Measurements from ENCODE around the gene CDC14B.
A peak's percentile ranks its signal among the peaks of the same experiment; 100 is the strongest.

Gene CDC14B

GRCh38 chr9:96489482-96489979 lies 130.1 kb downstream of the CDC14B start:
- Histone ChIP-seq H2BK5ac (ENCODE audit: low read depth, low read length, poor library complexity, severe bottlenecking) (no peak overlapping the region), H3K9ac (ENCODE audit: low read length) (no peak overlapping the region), H2BK120ac (ENCODE audit: low read depth, low read length) (no peak overlapping the region), H3K4me3 (ENCODE audit: insufficient read depth in 1 of 2, low read depth in 1 of 2, low read length in 2 of 2) (no peak overlapping the region), H3K4me1 (ENCODE audit: control insufficient read depth, insufficient read depth, low read depth, low read length) (peaks cover 10% of the 10 kb centered on the region), H3K4ac (ENCODE audit: low read depth in 1 of 2, low read length in 2 of 2) (no peak overlapping the region), H3K79me1 (replicated peaks; ENCODE audit: low read length, poor library complexity, severe bottlenecking) (peaks cover 23% of the 10 kb centered on the region), H3K27me3 (ENCODE audit: control insufficient read depth in 1 of 2, insufficient read depth in 1 of 2, low read length in 2 of 2) (no peaks in the 10 kb centered on the region), H2AFZ (ENCODE audit: low read depth, low read length) (no peak overlapping the region), H4K91ac (ENCODE audit: low read length) (no peak overlapping the region), H3K36me3 (ENCODE audit: control insufficient read depth in 1 of 2, insufficient read depth in 2 of 2, low read depth in 1 of 2, low read length in 2 of 2) (peaks cover 59 to 75% of the 10 kb centered on the region in 2 experiments), H3K23ac (ENCODE audit: low read length in 2 of 2) (no peak overlapping the region), H3K14ac (ENCODE audit: low read length in 2 of 2) (no peak overlapping the region), H4K8ac (ENCODE audit: low read length) (no peak overlapping the region), H3K4me2 (ENCODE audit: low read length, poor library complexity, severe bottlenecking) (no peak overlapping the region), H2BK12ac (ENCODE audit: low read length in 2 of 2) (no peak overlapping the region), H3K18ac (ENCODE audit: low read depth in 1 of 2, low read length in 2 of 2) (no peak overlapping the region), H2AK5ac (ENCODE audit: low read length, severe bottlenecking) (no peak overlapping the region), H2BK15ac (ENCODE audit: low read depth, poor library complexity, severe bottlenecking) (no peak overlapping the region), H3K9me3 (ENCODE audit: control insufficient read depth, low read length) (no peaks in the 10 kb centered on the region), H3K27ac (ENCODE audit: low read length, poor library complexity, severe bottlenecking) (no peak overlapping the region)
- DNase-seq, result no peak
- 95% methylated on average over 12 of the region's 12 CpGs for WGBS

GRCh38 chr9:96487949-96488348 lies 131.7 kb downstream of the CDC14B start:
- Histone ChIP-seq H3K9me3 (ENCODE audit: control insufficient read depth, low read length) (no peaks in the 10 kb centered on the region), H3K27me3 (ENCODE audit: control insufficient read depth in 1 of 2, insufficient read depth in 1 of 2, low read length in 2 of 2) (no peaks in the 10 kb centered on the region), H3K9ac (ENCODE audit: low read length) (peak overlapping the region; percentile 83), H2BK120ac (ENCODE audit: low read depth, low read length) (no peak overlapping the region), H4K8ac (ENCODE audit: low read length) (no peak overlapping the region), H2AK5ac (ENCODE audit: low read length, severe bottlenecking) (no peak overlapping the region), H3K18ac (ENCODE audit: low read depth in 1 of 2, low read length in 2 of 2) (no peak overlapping the region), H3K4me3 (ENCODE audit: insufficient read depth in 1 of 2, low read depth in 1 of 2, low read length in 2 of 2) (no peak overlapping the region), H4K91ac (ENCODE audit: low read length) (no peak overlapping the region), H3K4me2 (ENCODE audit: low read length, poor library complexity, severe bottlenecking) (no peak overlapping the region), H3K27ac (ENCODE audit: low read length, poor library complexity, severe bottlenecking) (no peak overlapping the region), H3K4ac (ENCODE audit: low read depth in 1 of 2, low read length in 2 of 2) (no peak overlapping the region), H2BK5ac (ENCODE audit: low read depth, low read length, poor library complexity, severe bottlenecking) (no peak overlapping the region), H3K36me3 (ENCODE audit: control insufficient read depth in 1 of 2, insufficient read depth in 2 of 2, low read depth in 1 of 2, low read length in 2 of 2) (peaks cover 52 to 80% of the 10 kb centered on the region in 2 experiments), H3K23ac (ENCODE audit: low read length in 2 of 2) (no peak overlapping the region), H2BK12ac (ENCODE audit: low read length in 2 of 2) (peak overlapping the region in 1 of 2 experiments; percentile 18), H2AFZ (ENCODE audit: low read depth, low read length) (no peak overlapping the region), H2BK15ac (ENCODE audit: low read depth, poor library complexity, severe bottlenecking) (no peak overlapping the region), H3K4me1 (ENCODE audit: control insufficient read depth, insufficient read depth, low read depth, low read length) (peaks cover 9% of the 10 kb centered on the region), H3K14ac (ENCODE audit: low read length in 2 of 2) (no peak overlapping the region), H3K79me1 (replicated peaks; ENCODE audit: low read length, poor library complexity, severe bottlenecking) (peaks cover 24% of the 10 kb centered on the region)
- no peak for DNase-seq
- 94% methylated on average over 10 of the region's 10 CpGs for WGBS

- no peak for DNase-seq
- H3K36me3 ChIP-seq (ENCODE audit: control insufficient read depth in 1 of 2, insufficient read depth in 2 of 2, low read depth in 1 of 2, low read length in 2 of 2), result peaks cover 42 to 82% of the 10 kb centered on the region in 2 experiments
- 85% methylated on average over 1 of the region's 1 CpG for WGBS
- H3K27me3 ChIP-seq (ENCODE audit: control insufficient read depth in 1 of 2, insufficient read depth in 1 of 2, low read length in 2 of 2), result no peaks in the 10 kb centered on the region
- H2BK15ac ChIP-seq (ENCODE audit: low read depth, poor library complexity, severe bottlenecking), result no peak overlapping the region
- H4K8ac ChIP-seq (ENCODE audit: low read length), result no peak overlapping the region
- H3K4me2 ChIP-seq (ENCODE audit: low read length, poor library complexity, severe bottlenecking), result no peak overlapping the region
- H2BK12ac ChIP-seq (ENCODE audit: low read length in 2 of 2), result no peak overlapping the region
- no peak overlapping the region for H3K14ac ChIP-seq (ENCODE audit: low read length in 2 of 2)
- no peak overlapping the region for H3K4ac ChIP-seq (ENCODE audit: low read depth in 1 of 2, low read length in 2 of 2)
- H3K79me1 ChIP-seq (replicated peaks; ENCODE audit: low read length, poor library complexity, severe bottlenecking), result peaks cover 20% of the 10 kb centered on the region
- H3K4me1 ChIP-seq (ENCODE audit: control insufficient read depth, insufficient read depth, low read depth, low read length), result peaks cover 9% of the 10 kb centered on the region
- no peak overlapping the region for H2AK5ac ChIP-seq (ENCODE audit: low read length, severe bottlenecking)
- H3K9me3 ChIP-seq (ENCODE audit: control insufficient read depth, low read length), result no peaks in the 10 kb centered on the region
- H3K23ac ChIP-seq (ENCODE audit: low read length in 2 of 2), result no peak overlapping the region
- no peak overlapping the region for H2AFZ ChIP-seq (ENCODE audit: low read depth, low read length)
- no peak overlapping the region for H2BK120ac ChIP-seq (ENCODE audit: low read depth, low read length)
- H2BK5ac ChIP-seq (ENCODE audit: low read depth, low read length, poor library complexity, severe bottlenecking), result no peak overlapping the region
- no peak overlapping the region for H4K91ac ChIP-seq (ENCODE audit: low read length)
- H3K27ac ChIP-seq (ENCODE audit: low read length, poor library complexity, severe bottlenecking), result no peak overlapping the region
- peak overlapping the region; percentile 83 for H3K9ac ChIP-seq (ENCODE audit: low read length)
- peak overlapping the region in 1 of 2 experiments; percentile 17 for H3K4me3 ChIP-seq (ENCODE audit: insufficient read depth in 1 of 2, low read depth in 1 of 2, low read length in 2 of 2)
- no peak overlapping the region for H3K18ac ChIP-seq (ENCODE audit: low read depth in 1 of 2, low read length in 2 of 2)
Observed at GRCh38 chr9:96487029-96487396, 132.6 kb downstream of the CDC14B start.

DNA sequence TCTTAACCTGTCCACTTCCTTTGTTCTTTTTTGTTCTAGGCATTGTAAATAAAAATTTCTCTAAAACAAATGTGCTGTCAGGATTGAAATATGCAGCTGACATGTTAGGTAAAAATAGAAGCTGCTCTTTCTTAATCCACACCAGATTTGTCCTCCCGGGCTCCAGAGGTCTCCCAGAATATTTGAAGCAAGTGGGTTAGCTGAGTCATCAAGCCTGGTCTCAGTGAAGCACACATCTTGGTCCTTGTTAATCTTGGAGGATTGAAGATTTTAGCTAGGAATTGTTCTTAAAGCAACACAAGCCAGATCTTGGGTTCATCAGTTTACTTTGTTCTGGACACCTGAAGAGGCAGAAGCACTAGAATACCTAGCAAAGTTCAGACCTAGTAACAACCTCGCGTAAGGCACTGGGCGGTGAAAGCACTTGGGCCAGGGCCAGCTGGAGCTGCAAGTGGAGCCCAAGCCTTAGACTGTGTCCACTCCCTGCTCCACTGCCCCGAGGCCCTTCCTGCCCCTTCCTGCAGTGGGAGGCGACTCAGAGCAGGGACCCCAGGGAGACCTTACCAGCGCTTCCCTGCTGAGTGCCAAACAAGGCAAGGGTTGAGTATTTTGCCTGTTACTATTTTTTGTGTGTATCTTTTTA lies 133.1 kb downstream of the CDC14B start:
- peak overlapping the region in 1 of 2 experiments; percentile 17 for H3K4me3 ChIP-seq (ENCODE audit: insufficient read depth in 1 of 2, low read depth in 1 of 2, low read length in 2 of 2)
- peak; percentile 78 for DNase-seq
- WGBS, result 77% methylated on average over 6 of the region's 7 CpGs

More for the DNA sequence above, 133.1 kb downstream of the CDC14B start:
- no peak overlapping the region for H4K8ac ChIP-seq (ENCODE audit: low read length)
- H3K4ac ChIP-seq (ENCODE audit: low read depth in 1 of 2, low read length in 2 of 2), result peak overlapping the region in 1 of 2 experiments; percentile 4
- H3K18ac ChIP-seq (ENCODE audit: low read depth in 1 of 2, low read length in 2 of 2), result peak overlapping the region in 1 of 2 experiments; percentile 7
- peaks cover 18% of the 10 kb centered on the region for H3K79me1 ChIP-seq (replicated peaks; ENCODE audit: low read length, poor library complexity, severe bottlenecking)
- peak overlapping the region; percentile 26 for H3K27ac ChIP-seq (ENCODE audit: low read length, poor library complexity, severe bottlenecking)
- peak overlapping the region; percentile 64 for H4K91ac ChIP-seq (ENCODE audit: low read length)
- H2AK5ac ChIP-seq (ENCODE audit: low read length, severe bottlenecking), result no peak overlapping the region
- H2BK15ac ChIP-seq (ENCODE audit: low read depth, poor library complexity, severe bottlenecking), result no peak overlapping the region
- H3K9me3 ChIP-seq (ENCODE audit: control insufficient read depth, low read length), result no peaks in the 10 kb centered on the region
- no peak overlapping the region for H2AFZ ChIP-seq (ENCODE audit: low read depth, low read length)
- no peaks in the 10 kb centered on the region for H3K27me3 ChIP-seq (ENCODE audit: control insufficient read depth in 1 of 2, insufficient read depth in 1 of 2, low read length in 2 of 2)
- H3K23ac ChIP-seq (ENCODE audit: low read length in 2 of 2), result no peak overlapping the region
- H3K14ac ChIP-seq (ENCODE audit: low read length in 2 of 2), result no peak overlapping the region
- peaks cover 9% of the 10 kb centered on the region for H3K4me1 ChIP-seq (ENCODE audit: control insufficient read depth, insufficient read depth, low read depth, low read length)
- H3K9ac ChIP-seq (ENCODE audit: low read length), result peak overlapping the region; percentile 83
- H2BK5ac ChIP-seq (ENCODE audit: low read depth, low read length, poor library complexity, severe bottlenecking), result no peak overlapping the region
- no peak overlapping the region for H3K4me2 ChIP-seq (ENCODE audit: low read length, poor library complexity, severe bottlenecking)
- no peak overlapping the region for H2BK12ac ChIP-seq (ENCODE audit: low read length in 2 of 2)
- H3K36me3 ChIP-seq (ENCODE audit: control insufficient read depth in 1 of 2, insufficient read depth in 2 of 2, low read depth in 1 of 2, low read length in 2 of 2), result peaks cover 37 to 78% of the 10 kb centered on the region in 2 experiments
- H2BK120ac ChIP-seq (ENCODE audit: low read depth, low read length), result no peak overlapping the region
